CD4-positive, alpha-beta T cell (primary cell): ENCODE measurements around the gene RNASET2. TPM values are rescaled to one million over a fixed set of nuclear protein-coding genes. Genes with fewer than 3 reads are reported as not detected.
A peak's percentile ranks its signal among the peaks of the same experiment; 100 is the strongest.

ENCODE experiments used
- ATAC-seq: fragments of 200-7000 bp; cut with Tn5 transposase; one replicate; pipeline ENCODE4 v1.10.0; 2022; ENCODE audit warnings: mild to moderate bottlenecking; ENCODE audit not compliant: poor library complexity
- CTCF ChIA-PET: fragments of 350-600 bp; sonication (Branson Sonifier 250); formaldehyde crosslinking; loops from one replicate; lab custom pipeline; 2021; ENCODE audit warnings: antibody characterized with exemption, inconsistent platforms; lab: Charles Lee
- POLR2A ChIA-PET: fragments of 350-600 bp; sonication (Branson Sonifier 250); formaldehyde crosslinking; loops from one replicate; lab custom pipeline; 2021; ENCODE audit warnings: antibody characterized with exemption, inconsistent platforms; lab: Charles Lee
- DNase-seq, 14 experiments: peaks; one replicate each; pipeline ENCODE4 v3.0.0-alpha.2; 2013 to 2020; ENCODE audit warnings: mixed read lengths in 2 of 14
- H3K27ac ChIP-seq, 2 donors: one replicate each; pipeline versions ENCODE4 v1.5.1 to v1.7.0; 2013; ENCODE audit warnings: low read length in 2 of 2, low read depth in 1 of 2, mild to moderate bottlenecking in 1 of 2
- H3K27me3 ChIP-seq, 2 experiments: 1 replicate in 1 of 2; 2 replicates in 1 of 2; pipeline versions ENCODE4 v1.6.1 to v1.7.0; 2013; ENCODE audit warnings: low read length in 2 of 2, control low read depth in 1 of 2, mild to moderate bottlenecking in 1 of 2, moderate library complexity in 1 of 2; ENCODE audit not compliant: insufficient read depth in 2 of 2, control insufficient read depth in 1 of 2
- H3K36me3 ChIP-seq: one replicate; pipeline ENCODE4 v1.6.1; 2013; ENCODE audit warnings: low read length, control low read depth; ENCODE audit not compliant: insufficient read depth
- H3K4me1 ChIP-seq: one replicate; pipeline ENCODE4 v1.6.1; 2013; ENCODE audit warnings: low read length, control low read depth; ENCODE audit not compliant: insufficient read depth
- H3K4me3 ChIP-seq: one replicate; pipeline ENCODE4 v1.5.1; 2013; ENCODE audit warnings: mild to moderate bottlenecking, low read length, moderate library complexity
- H3K9me3 ChIP-seq, 2 experiments: 1 replicate in 1 of 2; 2 replicates in 1 of 2; pipeline versions ENCODE4 v1.6.1 to v1.7.0; 2013; ENCODE audit warnings: low read length in 2 of 2, mild to moderate bottlenecking in 2 of 2, control low read depth in 1 of 2, moderate library complexity in 1 of 2; ENCODE audit not compliant: control insufficient read depth in 1 of 2, insufficient read depth in 1 of 2
- H3K27ac Mint-ChIP-seq: one replicate; pipeline ENCODE4 v1.8.0; 2020; ENCODE audit warnings: mixed read lengths
- H3K27me3 Mint-ChIP-seq: one replicate; pipeline ENCODE4 v1.8.0; 2021; ENCODE audit warnings: mixed read lengths
- H3K36me3 Mint-ChIP-seq: one replicate; pipeline ENCODE4 v1.8.0; 2021; ENCODE audit warnings: low read depth, mixed read lengths
- H3K4me1 Mint-ChIP-seq: one replicate; pipeline ENCODE4 v1.8.0; 2021; ENCODE audit warnings: low read depth, mixed read lengths
- H3K4me3 Mint-ChIP-seq: one replicate; pipeline ENCODE4 v1.8.0; 2020; ENCODE audit warnings: mild to moderate bottlenecking, mixed read lengths
- H3K9me3 Mint-ChIP-seq: one replicate; pipeline ENCODE4 v1.8.0; 2020; ENCODE audit warnings: mixed read lengths
- CTCF ChIP-seq: fragments of 200-600 bp; IDR thresholded peaks from one replicate; pipeline ENCODE4 v1.8.0; 2022; ENCODE audit warnings: antibody characterized with exemption, mild to moderate bottlenecking
- intact Hi-C, 2 experiments: fragments of 100-400 bp; cut with DNase I in 1 of 2; cut with micrococcal nuclease in 1 of 2; formaldehyde crosslinking; loops; one replicate each; pipeline versions ENCODE4 v1.15.1 to v1.9.0; 2023 to 2025; cut with DNase I, micrococcal nuclease
- total RNA-seq, 174 experiments: library from RNA in 2 of 174; stranded (reverse) in 2 of 174; gene quantifications; one replicate each; pipeline ENCODE4 v1.2.3 and lab custom pipeline; 2021 to 2026

Gene RNASET2
- total RNA-seq, 2 experiments from 2014 or later = 164 to 165 TPM

GRCh38 chr6:166931426-166931970 is 24.9 kb downstream of the RNASET2 start:
- no peak overlapping the region for H3K4me3 ChIP-seq
- no peak for ATAC-seq
- Mint-ChIP-seq H3K36me3 (peaks cover 89% of the 10 kb centered on the region), H3K4me1 (peaks cover 24% of the 10 kb centered on the region), H3K9me3 (no peaks in the 10 kb centered on the region), H3K27me3 (no peaks in the 10 kb centered on the region), H3K4me3 (no peak overlapping the region), H3K27ac (peak overlapping the region; percentile 74)
- CTCF ChIA-PET = no interaction called here
- TF ChIP-seq CTCF = no peak
- peak overlapping the region in 1 of 2 donors; percentile 23 for H3K27ac ChIP-seq
- H3K36me3 ChIP-seq = peaks cover 95% of the 10 kb centered on the region
- intact Hi-C loops = loop anchor here in 1 of 2 experiments (10.0 kb wide), 1 partner anchor 63 kb away; the partner anchor contains the start of gene CEP43
- POLR2A ChIA-PET = interaction anchor here (0.9 to 1.5 kb wide), 2 partner anchors 17 to 68 kb away, joined by 3 read pairs; partner anchors contain the start of gene CEP43
- peaks cover 27% of the 10 kb centered on the region for H3K4me1 ChIP-seq
- H3K27me3 ChIP-seq = no peaks in the 10 kb centered on the region
- no peak for DNase-seq
- no peaks in the 10 kb centered on the region for H3K9me3 ChIP-seq

- H3K9me3 Mint-ChIP-seq = no peaks in the 10 kb centered on the region
- H3K4me3 ChIP-seq = no peak overlapping the region
- DNase-seq (no peak), ATAC-seq (no peak)
- no peaks in the 10 kb centered on the region for H3K27me3 ChIP-seq
- peak overlapping the region; percentile 33 for H3K27ac Mint-ChIP-seq
- TF ChIP-seq CTCF = no peak
- H3K4me3 Mint-ChIP-seq = no peak overlapping the region
- H3K36me3 ChIP-seq = peaks cover 87% of the 10 kb centered on the region
- POLR2A ChIA-PET = no interaction called here
- no peaks in the 10 kb centered on the region for H3K9me3 ChIP-seq
- no peak overlapping the region for H3K27ac ChIP-seq
- H3K27me3 Mint-ChIP-seq = no peaks in the 10 kb centered on the region
- H3K4me1 ChIP-seq = peaks cover 21% of the 10 kb centered on the region
- intact Hi-C loops = loop anchor here in 1 of 2 experiments (10.0 kb wide), 1 partner anchor 64 kb away; the partner anchor contains the start of gene CEP43
- H3K4me1 Mint-ChIP-seq = peaks cover 18% of the 10 kb centered on the region
- CTCF ChIA-PET = no interaction called here
- H3K36me3 Mint-ChIP-seq = peaks cover 84% of the 10 kb centered on the region
Measured at GRCh38 chr6:166930354-166930891, 25.9 kb downstream of the RNASET2 start.

GRCh38 chr6:166929542-166930189 is 26.7 kb downstream of the RNASET2 start:
- Histone ChIP-seq H3K4me3 (no peak overlapping the region), H3K36me3 (peaks cover 83% of the 10 kb centered on the region), H3K27me3 (no peaks in the 10 kb centered on the region), H3K4me1 (peaks cover 19% of the 10 kb centered on the region), H3K9me3 (no peaks in the 10 kb centered on the region), H3K27ac (no peak overlapping the region)
- peaks cover 84% of the 10 kb centered on the region for H3K36me3 Mint-ChIP-seq
- peaks cover 12% of the 10 kb centered on the region for H3K4me1 Mint-ChIP-seq
- ChIA-PET POLR2A (no interaction called here), CTCF (interaction anchor here (1.1 kb wide), 1 partner anchor 61 kb away, joined by 4 read pairs; no protein-coding TSS in a partner anchor)
- intact Hi-C loops = loop anchor here in 1 of 2 experiments (10.0 kb wide), 1 partner anchor 65 kb away; the partner anchor contains the start of gene CEP43
- no peak for ATAC-seq
- no peak for TF ChIP-seq CTCF
- no peak overlapping the region for H3K4me3 Mint-ChIP-seq
- peak overlapping the region; percentile 53 for H3K27ac Mint-ChIP-seq
- DNase-seq = no peak
- no peaks in the 10 kb centered on the region for H3K9me3 Mint-ChIP-seq
- no peaks in the 10 kb centered on the region for H3K27me3 Mint-ChIP-seq
